Measurements from ENCODE around the gene ZNF318.

Gene ZNF318

GRCh38 chr6:43286456-43286979, 82.9 kb downstream of the ZNF318 start:
- no peak overlapping the region for H3K9ac ChIP-seq (ENCODE audit: low read depth, low read length)
- H3K27ac ChIP-seq (ENCODE audit: low read length), result no peak overlapping the region
- no peak overlapping the region for H3K4me3 ChIP-seq (ENCODE audit: low read length)
- no peaks in the 10 kb centered on the region for H3K9me3 ChIP-seq (ENCODE audit: insufficient read depth, low read depth, low read length)
- H3K4me1 ChIP-seq (ENCODE audit: insufficient read depth, low read length), result 0 out of 2 replicates have a peak, but pooled peaks cover 2% of the 10 kb centered on the region
- H3K27me3 ChIP-seq (ENCODE audit: insufficient read depth, low read length), result peaks cover 10% of the 10 kb centered on the region; the same call in 1 of the 2 replicates
- H3K36me3 ChIP-seq (ENCODE audit: insufficient read depth, low read depth, low read length), result no peaks in the 10 kb centered on the region
